Heart left ventricle (tissue), 16 donors: ENCODE measurements around the gene CELSR3. TPM values are rescaled to one million over a fixed set of nuclear protein-coding genes. Genes with fewer than 3 reads are reported as not detected.

ENCODE experiments used
- ATAC-seq, 4 donors: fragments of 200-7000 bp; cut with Tn5 transposase; one replicate each; pipeline ENCODE4 v1.9.1; 2020 to 2022; ENCODE audit warnings: moderate library complexity in 4 of 4, mild to moderate bottlenecking in 3 of 4, moderate number of reproducible peaks in 1 of 4
- DNase-seq, 5 donors: peaks; one replicate each; pipeline ENCODE4 v3.0.0-alpha.2; 2020
- H3K27ac ChIP-seq, 12 donors: fragments of 200-600 bp; sonication (generic) in 4 of 12; one replicate each; pipeline versions ENCODE4 v1.5.0 to v1.8.0; 2016 to 2022; ENCODE audit warnings: mild to moderate bottlenecking in 2 of 12
- H3K27me3 ChIP-seq, 9 donors: fragments of 200-600 bp; sonication (generic) in 2 of 9; one replicate each; pipeline versions ENCODE4 v1.5.1 to v1.8.0; 2016 to 2022; ENCODE audit warnings: mild to moderate bottlenecking in 3 of 9
- H3K36me3 ChIP-seq, 9 donors: fragments of 200-600 bp; sonication (generic) in 2 of 9; one replicate each; pipeline versions ENCODE4 v1.5.0 to v1.8.0; 2018 to 2022; ENCODE audit warnings: mild to moderate bottlenecking in 2 of 9
- H3K4me1 ChIP-seq, 12 donors: fragments of 200-600 bp; sonication (generic) in 4 of 12; one replicate each; pipeline versions ENCODE4 v1.5.0 to v1.8.0; 2016 to 2022; ENCODE audit warnings: mild to moderate bottlenecking in 3 of 12
- H3K4me3 ChIP-seq, 12 donors: fragments of 200-600 bp; sonication (generic) in 4 of 12; one replicate each; pipeline versions ENCODE4 v1.5.0 to v1.8.0; 2017 to 2022; ENCODE audit warnings: mild to moderate bottlenecking in 9 of 12, moderate library complexity in 4 of 12
- H3K9me3 ChIP-seq, 12 donors: fragments of 200-600 bp; sonication (generic) in 4 of 12; one replicate each; pipeline versions ENCODE4 v1.5.0 to v1.8.0; 2016 to 2022; ENCODE audit warnings: mild to moderate bottlenecking in 1 of 12
- POLR2A ChIP-seq, 2 donors: fragments of 450-650 bp; IDR thresholded peaks; one replicate each; pipeline ENCODE4 v1.6.1; 2017; ENCODE audit warnings: antibody characterized with exemption in 2 of 2, mild to moderate bottlenecking in 2 of 2, moderate library complexity in 2 of 2
- WGBS, 4 donors: extraction: QIAGEN DNeasy Blood & Tissue Kit in 2 of 4; methylation state at CpG; one replicate each; pipeline versions ENCODE4 v1.1.5 to v1.1.7; 2013 to 2018; 5-methylcytosine and 5-hydroxymethylcytosine counted together
- intact Hi-C, 10 donors: fragments of 100-400 bp; cut with DNase I; formaldehyde crosslinking; loops; one replicate each; pipeline versions ENCODE4 v1.11.1 to v1.14.2; 2022
- polyA plus RNA-seq, 2 donors: library from polyadenylated mRNA; stranded (reverse); fragments of 200-250 nt; gene quantifications; one replicate each; pipeline ENCODE4 v1.2.3, GENCODE V29; 2013
- total RNA-seq, 9 donors: library from RNA; depleted of rRNA in 2 of 9; stranded (reverse); fragments of >200 nt in 2 of 9; fragmentation: NEBNext Ultra II Directional in 3 of 9; extraction: Animal tissue kit (Norgen Biotek cat#: 25700) in 3 of 9; gene quantifications; one replicate each; pipeline versions ENCODE4 v1.1.0 to v1.2.4, GENCODE V29; 2016 to 2023
- TF ChIP-seq, protein P1 (sequence below), 12 donors: fragments of 200-600 bp; sonication (generic) in 4 of 12; IDR thresholded peaks; one replicate each; pipeline versions ENCODE4 v1.5.0 to v1.8.0; 2018 to 2022; ENCODE audit warnings: antibody characterized with exemption in 12 of 12, mild to moderate bottlenecking in 5 of 12
- donor health status: ischemic (EF 13 %, LVEDD 7.1; RV severe dilation, severe dysfunction).
- donor health status: healthy with polysubstance abuse.
- donor health status: DM: no; HTN: yes; CAD: no.
- donor health status: DM: no; HTN: no; CAD: no.
- donor health status: ischemic (EF 25% LVEDD 6.9; RV normal size, moderate dysfunction).
- donor health status: ischemic (EF 25% LVEDD 5.7; RV mildly dilated, moderate dysfunction).
- donor health status: healthy.
- donor health status: DM: yes; HTN: yes; CAD: no.
- donor health status: ischemic (EF 35%, LVEDD 5.7; RV mildly dilated, moderate dysfunction).
- donor health status: nonischemic (EF 11% LVEDD 7.7; RV severe dilation, severe dysfunction).
- donor health status: DM: yes; HTN: yes; CAD: no.
- donor health status: PGD.
- donor health status: ischemic (EF 29% LVEDD 5.4; RV normal size, mild dysfunction).
- donor health status: nonischemic (EF 23%, LVEDD 6.1; RV moderate dilation, normal function).

The CELSR3 gene
- total and polyA plus RNA-seq, 11 donors = 0.10 to 0.36 (median 0.19) TPM

DNA sequence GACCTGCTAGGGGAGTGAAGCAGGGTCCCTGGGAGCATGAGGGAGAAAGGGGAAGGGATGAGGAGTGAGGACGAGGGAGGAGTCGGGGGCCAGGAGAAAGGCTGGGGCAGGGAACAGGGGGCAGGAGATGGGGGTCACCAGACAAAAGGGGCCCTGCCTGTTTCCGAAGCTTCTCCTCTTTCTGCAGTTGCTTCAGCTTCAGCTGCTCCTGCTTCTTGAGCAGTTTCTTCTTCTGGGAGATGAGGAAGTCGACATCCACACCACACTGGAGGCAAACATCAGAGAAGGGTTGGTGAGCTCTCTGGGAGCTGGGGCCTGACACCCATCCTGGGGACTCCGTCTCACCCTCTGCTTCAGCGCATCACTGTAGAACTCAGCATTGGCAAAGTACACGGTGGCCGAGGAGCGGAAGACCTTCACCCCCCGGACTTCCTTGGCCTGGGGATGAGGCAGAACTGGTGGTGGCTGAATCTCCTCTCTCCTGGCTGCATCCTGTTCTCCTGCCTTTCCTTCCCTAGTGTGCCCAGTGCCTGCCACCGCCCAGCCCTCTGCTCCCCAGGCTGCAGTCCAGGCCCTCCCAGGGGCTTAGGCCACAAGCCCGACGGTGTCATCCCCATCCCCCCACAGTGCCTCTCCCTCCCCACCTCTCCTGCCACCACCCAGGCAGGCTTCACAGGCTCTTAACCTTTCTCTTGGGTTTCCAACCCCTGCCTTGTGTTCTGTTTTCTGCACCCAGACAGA is 34.2 kb downstream of the CELSR3 start:
- Histone ChIP-seq H3K27me3 (no peaks in the 10 kb centered on the region), H3K9me3 (no peaks in the 10 kb centered on the region), H3K4me3 (no peak overlapping the region), H3K27ac (no peak overlapping the region), H3K4me1 (no peaks in the 10 kb centered on the region), H3K36me3 (peaks cover 0 to 78% (median 44%) of the 10 kb centered on the region in 9 donors)
- intact Hi-C loops = no loop called here
- DNase-seq (peak in 1 of 5 donors; percentile 13), ATAC-seq (no peak)
- 80 to 86% (median 84%) methylated on average over 13 of the region's 13 CpGs for WGBS, 4 donors
- TF ChIP-seq, protein P1, sequence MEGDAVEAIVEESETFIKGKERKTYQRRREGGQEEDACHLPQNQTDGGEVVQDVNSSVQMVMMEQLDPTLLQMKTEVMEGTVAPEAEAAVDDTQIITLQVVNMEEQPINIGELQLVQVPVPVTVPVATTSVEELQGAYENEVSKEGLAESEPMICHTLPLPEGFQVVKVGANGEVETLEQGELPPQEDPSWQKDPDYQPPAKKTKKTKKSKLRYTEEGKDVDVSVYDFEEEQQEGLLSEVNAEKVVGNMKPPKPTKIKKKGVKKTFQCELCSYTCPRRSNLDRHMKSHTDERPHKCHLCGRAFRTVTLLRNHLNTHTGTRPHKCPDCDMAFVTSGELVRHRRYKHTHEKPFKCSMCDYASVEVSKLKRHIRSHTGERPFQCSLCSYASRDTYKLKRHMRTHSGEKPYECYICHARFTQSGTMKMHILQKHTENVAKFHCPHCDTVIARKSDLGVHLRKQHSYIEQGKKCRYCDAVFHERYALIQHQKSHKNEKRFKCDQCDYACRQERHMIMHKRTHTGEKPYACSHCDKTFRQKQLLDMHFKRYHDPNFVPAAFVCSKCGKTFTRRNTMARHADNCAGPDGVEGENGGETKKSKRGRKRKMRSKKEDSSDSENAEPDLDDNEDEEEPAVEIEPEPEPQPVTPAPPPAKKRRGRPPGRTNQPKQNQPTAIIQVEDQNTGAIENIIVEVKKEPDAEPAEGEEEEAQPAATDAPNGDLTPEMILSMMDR (IDR thresholded peaks at IDR 0.05) = no peak
- no peak for TF ChIP-seq POLR2A (IDR thresholded peaks at IDR 0.05)

DNA sequence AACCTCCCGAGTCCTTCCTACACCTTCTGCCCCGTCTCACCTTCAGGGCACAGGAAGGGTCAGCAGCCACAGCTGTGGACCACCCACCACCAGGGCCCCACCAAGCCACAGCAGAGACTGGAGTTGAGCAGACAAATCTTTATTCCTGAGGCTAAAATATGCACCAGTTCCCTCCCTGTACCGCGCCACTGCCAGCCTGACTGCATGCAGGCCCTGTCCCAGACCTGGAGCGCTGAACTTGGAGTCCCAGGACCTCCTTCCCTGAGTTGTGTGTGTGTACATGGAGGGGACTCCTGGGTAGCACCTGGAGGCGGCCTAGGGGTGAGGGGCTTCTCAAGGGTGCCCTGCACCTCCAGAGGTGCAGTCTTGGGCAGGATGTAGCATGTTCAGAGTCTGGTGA is 37.1 kb downstream of the CELSR3 start:
- Histone ChIP-seq H3K36me3 (peaks cover 0 to 51% (median 33%) of the 10 kb centered on the region in 9 donors), H3K27me3 (no peaks in the 10 kb centered on the region), H3K27ac (no peak overlapping the region), H3K9me3 (no peaks in the 10 kb centered on the region), H3K4me1 (no peaks in the 10 kb centered on the region), H3K4me3 (no peak overlapping the region)
- intact Hi-C loops = no loop called here
- no peak for ATAC-seq
- WGBS, 4 donors = 89 to 95% (median 95%) methylated on average over 3 to 6 of the region's 6 CpGs
- no peak for DNase-seq
- no peak for TF ChIP-seq POLR2A (IDR thresholded peaks at IDR 0.05)

DNA sequence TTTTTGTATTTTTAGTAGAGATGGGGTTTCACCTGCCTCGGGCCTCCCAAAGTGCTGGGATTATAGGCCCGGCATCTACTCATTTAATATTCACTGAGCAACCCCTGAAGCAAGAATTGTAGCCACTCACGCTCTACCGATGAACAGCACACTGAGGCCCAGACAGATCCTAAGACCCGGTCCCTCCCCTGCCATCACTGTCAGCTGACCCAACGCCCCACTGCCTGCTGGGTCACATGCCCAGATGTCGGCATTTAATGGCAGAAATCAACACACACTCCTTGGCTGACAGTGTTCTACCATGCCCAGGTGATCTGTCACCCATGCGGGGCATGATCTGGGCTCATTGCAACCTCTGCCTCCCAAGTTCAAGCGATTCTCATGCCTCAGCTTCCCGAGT is 37.9 kb downstream of the CELSR3 start:
- no peak for TF ChIP-seq POLR2A (IDR thresholded peaks at IDR 0.05)
- TF ChIP-seq, protein P1 (IDR thresholded peaks at IDR 0.05) = no peak
- intact Hi-C loops = no loop called here
- H3K9me3 ChIP-seq = no peaks in the 10 kb centered on the region
- ATAC-seq = no peak
- no peak overlapping the region for H3K27ac ChIP-seq
- peaks cover 0 to 43% (median 25%) of the 10 kb centered on the region in 9 donors for H3K36me3 ChIP-seq
- DNase-seq = peak in 1 of 5 donors; percentile 8
- H3K27me3 ChIP-seq = no peaks in the 10 kb centered on the region
- no peak overlapping the region for H3K4me3 ChIP-seq
- WGBS, 4 donors = 91 to 94% (median 92%) methylated on average over 10 of the region's 10 CpGs
- H3K4me1 ChIP-seq = no peaks in the 10 kb centered on the region

DNA sequence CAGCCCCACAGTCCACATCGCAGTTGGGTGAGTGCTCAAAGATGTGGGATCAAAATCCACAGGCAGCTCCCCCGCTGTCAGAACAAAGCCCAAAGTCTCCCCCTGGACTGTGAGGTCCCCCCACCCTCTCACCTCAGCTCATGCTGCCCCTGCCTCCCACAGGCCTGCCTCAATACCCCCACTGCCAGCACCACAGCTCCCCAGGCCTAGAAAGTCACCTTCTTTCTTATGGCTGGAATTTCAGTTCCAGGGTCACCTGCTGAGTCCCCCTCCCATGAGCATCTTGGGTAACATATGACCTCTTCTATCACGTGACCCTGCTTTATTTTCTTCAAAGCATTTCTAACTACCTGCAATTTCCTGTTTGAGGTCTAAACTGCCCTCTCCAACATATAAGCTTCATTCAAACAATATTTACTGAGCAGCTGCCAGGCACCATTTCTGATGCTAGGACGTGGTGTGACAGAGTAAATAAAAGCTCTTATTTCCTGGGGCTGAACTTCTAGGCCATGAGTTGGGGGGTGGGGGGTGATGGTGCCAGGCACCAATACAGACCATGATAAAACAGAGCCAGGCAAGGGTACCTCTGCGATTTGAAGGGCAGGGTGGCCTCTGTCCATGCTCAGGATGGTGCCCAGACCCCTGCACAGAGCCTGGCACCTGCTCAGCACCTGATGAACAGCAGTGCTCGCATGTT is 38.7 kb downstream of the CELSR3 start:
- ATAC-seq = no peak
- DNase-seq = no peak
- 80 to 87% (median 83%) methylated on average over 5 to 6 of the region's 6 CpGs for WGBS, 4 donors
- no peak overlapping the region for H3K4me3 ChIP-seq
- H3K27me3 ChIP-seq = no peaks in the 10 kb centered on the region
- no peaks in the 10 kb centered on the region for H3K9me3 ChIP-seq
- no peak for TF ChIP-seq POLR2A (IDR thresholded peaks at IDR 0.05)
- TF ChIP-seq, protein P1 (IDR thresholded peaks at IDR 0.05) = no peak
- peaks cover 0 to 37% (median 19%) of the 10 kb centered on the region in 9 donors for H3K36me3 ChIP-seq
- intact Hi-C loops = no loop called here
- no peaks in the 10 kb centered on the region for H3K4me1 ChIP-seq
- H3K27ac ChIP-seq = no peak overlapping the region
